Gastrocnemius medialis (tissue), 4 donors: ENCODE data around the gene TSPAN11. TPM values are rescaled to one million over a fixed set of nuclear protein-coding genes. Genes with fewer than 3 reads are reported as not detected.

Source experiments
- ATAC-seq, 2 donors: fragments of 150-250 bp; one replicate each; pipeline ENCODE4 v1.9.1; 2016
- DNase-seq, 2 donors: peaks; one replicate each; pipeline ENCODE4 v3.0.0-alpha.2; 2019
- H3K27ac ChIP-seq, 4 donors: fragments of 200-600 bp; sonication (generic); 1 replicate in 1 of 4; 2 replicates in 3 of 4; pipeline ENCODE4 v1.5.1; 2016 to 2018; ENCODE audit warnings: mild to moderate bottlenecking in 2 of 4, moderate library complexity in 1 of 4
- H3K27me3 ChIP-seq, 3 donors: fragments of 200-600 bp; sonication (generic) in 2 of 3; 1 replicate in 1 of 3; 2 replicates in 2 of 3; pipeline versions ENCODE4 v1.5.1 to v1.6.0; 2016 to 2019; ENCODE audit warnings: mild to moderate bottlenecking in 1 of 3, moderate library complexity in 1 of 3
- H3K36me3 ChIP-seq, 2 donors: fragments of 200-600 bp; sonication (generic) in 1 of 2; one replicate each; pipeline ENCODE4 v1.5.1; 2017 to 2018
- H3K4me1 ChIP-seq, 2 donors: fragments of 200-600 bp; sonication (generic) in 1 of 2; one replicate each; pipeline ENCODE4 v1.5.1; 2016 to 2017; ENCODE audit warnings: mild to moderate bottlenecking in 2 of 2
- H3K4me3 ChIP-seq, 4 donors: fragments of 200-600 bp; sonication (generic) in 3 of 4; 1 replicate in 1 of 4; 2 replicates in 3 of 4; pipeline ENCODE4 v1.5.1; 2016 to 2019; ENCODE audit warnings: mild to moderate bottlenecking in 2 of 4
- H3K9me3 ChIP-seq, 3 donors: fragments of 200-600 bp; sonication (generic) in 2 of 3; 1 replicate in 1 of 3; 2 replicates in 2 of 3; pipeline ENCODE4 v1.5.1; 2016 to 2019
- CTCF ChIP-seq, 5 experiments: fragments of 450-650 bp in 3 of 5; fragments of 200-600 bp in 2 of 5; sonication (generic) in 2 of 5; IDR thresholded peaks in 4 of 5; conservative IDR thresholded peaks in 1 of 5; 1 replicate in 4 of 5; 2 replicates in 1 of 5; pipeline ENCODE4 v1.5.1; 2016 to 2019; ENCODE audit warnings: antibody characterized with exemption in 5 of 5, mild to moderate bottlenecking in 3 of 5, moderate library complexity in 3 of 5
- POLR2A ChIP-seq, 2 donors: fragments of 450-650 bp; IDR thresholded peaks; one replicate each; pipeline ENCODE4 v1.6.1; 2017; ENCODE audit warnings: antibody characterized with exemption in 2 of 2, mild to moderate bottlenecking in 2 of 2, moderate library complexity in 2 of 2
- in situ Hi-C, 4 donors: fragments of 200-750 bp; cut with MboI; loops; one replicate each; pipeline versions ENCODE4 v1.15.0 to v1.8.0; 2017; ENCODE audit warnings: low sequenced_read_pairs in 4 of 4
- intact Hi-C: fragments of 100-400 bp; cut with DNase I; formaldehyde crosslinking; loops from one replicate; pipeline ENCODE4 v1.15.1; 2023; ENCODE audit warnings: low total_unique reads
- total RNA-seq, 4 donors: library from RNA; depleted of rRNA; stranded (reverse); fragments of >200 nt; gene quantifications; one replicate each; pipeline versions ENCODE4 v1.1.0 to v1.2.3, GENCODE V29; 2016

The TSPAN11 gene
- total RNA-seq, 4 donors from 2014 or later: 0.05 to 0.16 (median 0.07) TPM; not detected in 1

- Histone ChIP-seq H3K36me3 (no peaks in the 10 kb centered on the region), H3K27ac (no peak overlapping the region), H3K27me3 (no peaks in the 10 kb centered on the region), H3K4me1 (peaks cover 9 to 16% of the 10 kb centered on the region in 2 donors), H3K4me3 (no peak overlapping the region), H3K9me3 (no peaks in the 10 kb centered on the region)
- intact Hi-C loops: no loop called here
- TF ChIP-seq CTCF (IDR thresholded peaks at IDR 0.05 in 4 of 5, conservative IDR thresholded peaks at IDR 0.05 in 1 of 5) (no peak), POLR2A (IDR thresholded peaks at IDR 0.05) (no peak)
- in situ Hi-C loops: no loop called here
- ATAC-seq: no peak
- DNase-seq: no peak
These were observed 43.3 kb downstream of the TSPAN11 start for GRCh38 chr12:30969606-30970395.

GRCh38 chr12:30970559-30971197 is 44.1 kb downstream of the TSPAN11 start:
- in situ Hi-C loops: no loop called here
- DNase-seq: no peak

GRCh38 chr12:30972035-30972434 is 45.5 kb downstream of the TSPAN11 start:
- in situ Hi-C loops: no loop called here
- Histone ChIP-seq H3K27ac (no peak overlapping the region), H3K9me3 (no peaks in the 10 kb centered on the region), H3K4me3 (no peak overlapping the region), H3K27me3 (peaks cover 0 to 2% (median 0%) of the 10 kb centered on the region in 3 donors), H3K36me3 (no peaks in the 10 kb centered on the region), H3K4me1 (peaks cover 9 to 16% of the 10 kb centered on the region in 2 donors)
- ATAC-seq (no peak), DNase-seq (no peak)
- intact Hi-C loops: no loop called here
- TF ChIP-seq POLR2A (IDR thresholded peaks at IDR 0.05) (no peak), CTCF (IDR thresholded peaks at IDR 0.05 in 4 of 5, conservative IDR thresholded peaks at IDR 0.05 in 1 of 5) (no peak)

More at GRCh38 chr12:30970559-30971197, 44.1 kb downstream of the TSPAN11 start:
- intact Hi-C loops: no loop called here
- peak in 1 of 2 donors; percentile 18 for ATAC-seq
- no peaks in the 10 kb centered on the region for H3K36me3 ChIP-seq
- peaks cover 0 to under 1% (median 0%) of the 10 kb centered on the region in 3 donors for H3K27me3 ChIP-seq
- no peaks in the 10 kb centered on the region for H3K9me3 ChIP-seq
- H3K4me3 ChIP-seq: no peak overlapping the region
- H3K4me1 ChIP-seq: peaks cover 9 to 16% of the 10 kb centered on the region in 2 donors
- H3K27ac ChIP-seq: no peak overlapping the region
- no peak for TF ChIP-seq POLR2A (IDR thresholded peaks at IDR 0.05)
- no peak for TF ChIP-seq CTCF (IDR thresholded peaks at IDR 0.05 in 4 of 5, conservative IDR thresholded peaks at IDR 0.05 in 1 of 5)

- Histone ChIP-seq H3K27me3 (peaks cover 0 to 2% (median 0%) of the 10 kb centered on the region in 3 donors), H3K4me1 (peaks cover 9 to 16% of the 10 kb centered on the region in 2 donors), H3K4me3 (no peak overlapping the region), H3K9me3 (no peaks in the 10 kb centered on the region), H3K36me3 (no peaks in the 10 kb centered on the region), H3K27ac (no peak overlapping the region)
- intact Hi-C loops: no loop called here
- in situ Hi-C loops: no loop called here
- TF ChIP-seq CTCF (IDR thresholded peaks at IDR 0.05 in 4 of 5, conservative IDR thresholded peaks at IDR 0.05 in 1 of 5): no peak
- ATAC-seq (no peak), DNase-seq (no peak)
These were observed 46.6 kb downstream of the TSPAN11 start for GRCh38 chr12:30973175-30973574.
